Mononuclear cell (primary cell): ENCODE measurements around the gene C2. TPM values are rescaled to one million over a fixed set of nuclear protein-coding genes. Genes with fewer than 3 reads are reported as not detected.
A peak's percentile ranks its signal among the peaks of the same experiment; 100 is the strongest.
"Not testable (repeated sequence)": the region's sequence is repeated elsewhere in the genome, so short reads cannot be mapped to it uniquely, and the experiment has no call there.

Experiments used
- H3K27me3 ChIP-seq: 2 replicates; pipeline ENCODE4 v1.6.0; 2011; ENCODE audit warnings: low read length, control low read depth; ENCODE audit not compliant: insufficient read depth
- H3K4me1 ChIP-seq: 2 replicates; pipeline ENCODE4 v1.5.1; 2011; ENCODE audit warnings: mild to moderate bottlenecking, low read length, control low read depth; ENCODE audit not compliant: insufficient read depth
- H3K4me3 ChIP-seq: 2 replicates; pipeline ENCODE4 v1.5.1; 2011; ENCODE audit warnings: mild to moderate bottlenecking, low read length, moderate library complexity
- H3K9me3 ChIP-seq: 2 replicates; pipeline ENCODE4 v1.5.1; 2011; ENCODE audit warnings: low read depth, mild to moderate bottlenecking, control low read depth, low read length
- total RNA-seq: library from RNA; depleted of rRNA; stranded (reverse); fragments of >200 nt; gene quantifications from one replicate; pipeline ENCODE4 v1.2.3, GENCODE V29; 2012

C2 gene
- total RNA-seq, 1 donor = 2.5 TPM

GRCh38 chr6:31892821-31893220, 34.7 kb upstream of the C2 start:
- Histone ChIP-seq H3K4me1 (peaks cover 9% of the 10 kb centered on the region), H3K4me3 (no peak overlapping the region), H3K27me3 (no peaks in the 10 kb centered on the region), H3K9me3 (no peaks in the 10 kb centered on the region)

DNA sequence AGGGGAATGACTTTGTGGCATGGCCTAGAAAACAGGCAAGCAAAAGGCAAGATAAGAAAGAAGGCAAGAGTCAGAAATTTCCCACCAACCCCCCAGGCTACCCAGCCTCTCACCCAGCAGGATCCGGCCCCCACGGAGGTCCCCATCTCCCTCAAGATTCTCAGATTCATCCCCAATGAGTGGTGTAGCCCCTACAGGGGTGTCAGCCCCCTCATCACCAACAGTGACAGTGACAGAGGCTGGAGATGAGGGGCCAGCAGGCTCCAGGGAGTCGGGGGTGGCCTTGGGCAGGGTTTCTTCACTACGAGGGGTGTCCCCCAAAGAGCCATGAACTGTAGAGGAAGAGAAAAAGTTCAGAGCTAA, 31.0 kb upstream of the C2 start:
- H3K4me1 ChIP-seq = peaks cover 38% of the 10 kb centered on the region
- H3K27me3 ChIP-seq = no peaks in the 10 kb centered on the region
- peak overlapping the region; percentile 99 for H3K4me3 ChIP-seq
- H3K9me3 ChIP-seq = no peaks in the 10 kb centered on the region

- Histone ChIP-seq H3K27me3 (no peaks in the 10 kb centered on the region), H3K4me3 (peak overlapping the region; percentile 99), H3K9me3 (no peaks in the 10 kb centered on the region), H3K4me1 (peaks cover 38% of the 10 kb centered on the region)
Measured at GRCh38 chr6:31896856-31897611, 30.5 kb upstream of the C2 start.

- peaks cover 45% of the 10 kb centered on the region for H3K4me1 ChIP-seq
- H3K4me3 ChIP-seq = peak within 1 kb of the TSS; percentile 99
Measured at GRCh38 chr6:31897612-31898382, 29.7 kb upstream of the C2 start, which contains the start of gene EHMT2. Gene EHMT2 (minus strand): TSS chr6:31897698. CDS start chr6:31897677, 21 bp downstream.

GRCh38 chr6:31898383-31899011, 29.0 kb upstream of the C2 start:
- no peaks in the 10 kb centered on the region for H3K27me3 ChIP-seq
- peak overlapping the region; percentile 99 for H3K4me3 ChIP-seq
- peaks cover 47% of the 10 kb centered on the region for H3K4me1 ChIP-seq
- no peaks in the 10 kb centered on the region for H3K9me3 ChIP-seq

More at GRCh38 chr6:31897612-31898382, 29.7 kb upstream of the C2 start, which contains the start of gene EHMT2:
- Histone ChIP-seq H3K27me3 (no peaks in the 10 kb centered on the region), H3K9me3 (no peaks in the 10 kb centered on the region)

DNA sequence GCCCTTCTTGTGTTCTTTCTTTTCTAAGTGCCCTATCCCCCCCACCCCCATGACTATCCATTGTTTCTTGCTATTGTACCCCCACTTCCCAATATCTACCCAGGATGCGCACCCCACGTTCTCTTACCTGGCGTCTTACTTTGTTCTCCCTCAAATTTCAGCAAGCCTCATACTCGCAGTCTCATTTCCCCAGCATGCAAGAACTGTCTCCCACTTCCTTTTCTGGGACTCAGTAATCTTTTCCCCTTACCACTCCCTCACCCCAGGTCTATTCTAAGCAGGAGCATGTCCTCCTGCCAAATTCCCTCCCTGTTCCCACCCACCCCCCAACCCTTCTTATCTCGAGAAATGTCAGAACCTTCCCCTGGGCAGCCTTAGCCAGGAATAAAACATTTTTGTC, 28.3 kb upstream of the C2 start:
- Histone ChIP-seq H3K4me1 (peaks cover 47% of the 10 kb centered on the region), H3K9me3 (no peaks in the 10 kb centered on the region), H3K27me3 (no peaks in the 10 kb centered on the region), H3K4me3 (no peak overlapping the region)

GRCh38 chr6:31899882-31900722, 27.4 kb upstream of the C2 start:
- H3K4me3 ChIP-seq = no peak overlapping the region
- no peaks in the 10 kb centered on the region for H3K27me3 ChIP-seq
- H3K9me3 ChIP-seq = no peaks in the 10 kb centered on the region
- peaks cover 47% of the 10 kb centered on the region for H3K4me1 ChIP-seq

DNA sequence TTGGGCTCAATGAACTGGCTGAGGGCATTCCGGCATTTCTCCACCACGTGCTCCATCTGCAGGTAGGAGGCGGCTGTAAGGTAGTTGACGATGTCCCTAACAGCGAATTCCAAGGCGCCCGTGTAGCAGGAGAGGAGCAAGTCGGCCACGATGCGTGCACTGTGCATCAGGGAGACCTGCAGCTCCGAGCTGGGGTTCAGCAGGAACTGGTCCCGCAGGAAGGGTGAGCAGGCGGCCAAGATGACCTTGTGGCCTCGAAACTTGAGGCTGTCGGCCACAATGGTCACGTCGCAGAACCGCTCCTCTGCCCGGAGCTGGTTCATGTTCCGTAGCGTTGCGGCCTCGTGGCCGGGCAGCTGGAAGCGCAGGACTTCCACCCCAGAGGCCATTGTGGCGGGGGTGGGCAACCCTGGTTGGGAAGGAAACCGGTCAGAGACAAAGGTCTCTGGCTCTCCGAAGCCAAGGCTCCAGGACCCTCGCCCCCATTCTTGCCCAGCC, 26.6 kb upstream of the C2 start:
- Histone ChIP-seq H3K9me3 (no peaks in the 10 kb centered on the region), H3K27me3 (no peaks in the 10 kb centered on the region), H3K4me1 (peaks cover 47% of the 10 kb centered on the region), H3K4me3 (no peak overlapping the region)

- peak overlapping the region; percentile 54 for H3K4me3 ChIP-seq
- H3K9me3 ChIP-seq = no peaks in the 10 kb centered on the region
- peaks cover 43% of the 10 kb centered on the region for H3K4me1 ChIP-seq
- H3K27me3 ChIP-seq = no peaks in the 10 kb centered on the region
Measured at GRCh38 chr6:31901415-31901952, 26.0 kb upstream of the C2 start.

DNA sequence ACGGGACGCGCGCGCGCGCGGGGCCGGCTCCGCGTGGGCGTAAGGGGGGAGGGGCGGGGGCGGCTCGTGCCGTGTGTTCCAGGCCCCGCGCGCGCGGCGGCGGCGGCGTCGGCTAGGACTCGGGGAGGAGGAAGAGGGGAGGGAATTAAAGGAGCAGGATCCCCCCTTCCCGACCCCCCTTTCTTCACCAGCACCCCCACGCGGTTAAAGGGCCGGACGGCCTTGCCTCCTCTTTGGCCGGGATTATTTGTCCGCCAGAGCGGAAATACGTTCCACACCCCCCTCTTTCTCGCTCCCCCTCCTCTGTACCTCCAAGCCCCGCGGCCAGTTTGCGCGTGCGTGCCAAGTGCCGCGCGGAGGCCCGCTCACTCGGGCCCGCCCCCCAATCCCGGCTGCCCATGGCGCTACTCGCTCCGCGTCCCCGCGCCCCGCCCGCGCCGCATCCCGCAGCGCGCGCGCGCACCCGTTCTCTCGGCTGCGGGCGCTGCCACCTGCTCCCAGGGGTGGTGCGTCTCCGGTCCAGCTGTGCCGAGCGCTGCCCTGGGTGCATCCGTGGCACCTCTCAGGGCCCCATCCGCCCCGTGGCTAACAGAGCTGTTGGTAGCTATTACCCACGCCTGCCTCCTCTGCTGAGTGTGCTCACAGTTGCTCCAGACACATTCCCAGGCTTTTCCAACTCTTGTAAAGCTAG, 25.4 kb upstream of the C2 start, which contains the start of gene ZBTB12:
ZBTB12 (minus strand) TSS at position 134 of the 691 bp plus-strand sequence. CDS start 781 bp downstream, outside the sequence.
- H3K4me1 ChIP-seq = peaks cover 38% of the 10 kb centered on the region
- no peaks in the 10 kb centered on the region for H3K9me3 ChIP-seq
- peak within 1 kb of the TSS; percentile 54 for H3K4me3 ChIP-seq
- no peaks in the 10 kb centered on the region for H3K27me3 ChIP-seq

DNA sequence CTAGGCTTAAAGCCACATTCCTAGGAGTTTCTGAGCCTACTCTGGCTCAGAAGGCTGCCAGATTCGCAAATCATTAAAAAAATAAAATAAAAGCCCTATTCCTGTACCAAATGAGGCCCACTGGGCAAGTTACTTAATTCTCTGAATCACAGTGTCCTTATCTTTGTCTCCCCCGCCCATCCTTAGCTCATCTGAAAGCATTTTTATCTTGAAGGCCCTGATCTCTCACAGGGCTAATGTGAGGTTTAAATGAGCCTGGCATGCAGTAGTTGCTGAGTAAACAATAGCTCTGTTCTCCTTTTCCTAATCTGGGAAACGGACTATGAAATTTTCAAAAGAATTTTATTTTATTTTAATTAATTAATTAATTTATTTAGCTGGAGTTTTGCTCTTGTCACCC, 23.6 kb upstream of the C2 start:
- no peak overlapping the region for H3K4me3 ChIP-seq
- peaks cover 29% of the 10 kb centered on the region for H3K4me1 ChIP-seq
- H3K9me3 ChIP-seq = no peaks in the 10 kb centered on the region
- H3K27me3 ChIP-seq = no peaks in the 10 kb centered on the region

DNA sequence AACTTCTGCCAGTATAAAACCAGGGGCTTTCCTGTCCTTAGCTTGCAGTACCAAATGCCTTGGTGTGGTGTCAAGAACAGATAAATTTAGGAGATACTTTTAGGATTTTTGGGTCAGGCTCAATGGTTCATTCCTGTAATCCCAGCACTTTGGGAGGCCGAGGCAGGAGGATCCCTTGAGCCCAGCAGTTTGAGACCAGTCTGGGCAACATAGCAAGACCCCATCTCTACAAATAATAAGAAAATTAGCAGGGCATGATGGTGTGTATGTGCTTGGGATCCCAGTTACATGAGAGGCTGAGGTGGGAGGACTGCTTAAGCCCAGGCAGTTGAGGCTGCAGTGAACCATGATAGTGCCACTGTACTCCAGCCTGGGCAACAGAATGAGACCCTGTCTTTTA, 22.5 kb upstream of the C2 start:
- H3K27me3 ChIP-seq = no peaks in the 10 kb centered on the region
- H3K4me1 ChIP-seq = peaks cover 18% of the 10 kb centered on the region
- no peaks in the 10 kb centered on the region for H3K9me3 ChIP-seq
- H3K4me3 ChIP-seq = no peak overlapping the region

GRCh38 chr6:31906122-31906521, 21.4 kb upstream of the C2 start:
- Histone ChIP-seq H3K9me3 (no peaks in the 10 kb centered on the region), H3K27me3 (no peaks in the 10 kb centered on the region), H3K4me3 (no peak overlapping the region), H3K4me1 (peaks cover 15% of the 10 kb centered on the region)

DNA sequence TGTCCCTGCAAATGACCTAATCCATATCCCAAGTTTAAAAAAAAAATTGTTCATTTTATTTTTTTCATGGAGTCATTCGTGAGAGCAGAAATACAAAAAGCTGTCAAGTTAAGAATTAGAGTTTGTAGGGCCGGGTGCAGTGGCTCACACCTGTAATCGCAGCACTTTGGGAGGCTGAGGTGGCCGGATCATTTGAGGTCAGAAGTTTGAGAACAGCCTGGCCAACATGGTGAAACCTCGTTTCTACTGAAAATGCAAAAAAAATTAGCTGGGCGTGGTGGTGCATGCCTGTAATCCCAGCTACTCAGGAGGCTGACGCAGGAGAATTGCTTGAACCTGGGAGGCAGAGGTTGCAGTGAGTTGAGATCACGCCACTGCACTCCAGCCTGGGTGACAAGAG, 20.8 kb upstream of the C2 start:
- H3K27me3 ChIP-seq, H3K4me3 ChIP-seq, H3K9me3 ChIP-seq: not testable (repeated sequence)
- peaks cover 12% of the 10 kb centered on the region for H3K4me1 ChIP-seq
